IPS DF 4.7 (cell line): ENCODE results near the gene CLEC3A.
A peak's percentile ranks its signal among the peaks of the same experiment; 100 is the strongest.

ENCODE experiments used
- DNase-seq: peaks from one replicate; pipeline ENCODE4 v3.0.0-alpha.2; 2013; ENCODE audit warnings: low spot score; ENCODE audit errors: extremely low read depth

The CLEC3A gene

GRCh38 chr16:78022347-78023060 lies at the start of gene CLEC3A:
CLEC3A (plus strand) TSS chr16:78022548; CDS start chr16:78022627, 79 bp downstream.
- no peak for DNase-seq

GRCh38 chr16:77974883-77975282 lies 47.5 kb upstream of the CLEC3A start:
- DNase-seq = no peak

- no peak for DNase-seq
Observed at GRCh38 chr16:77975942-77976341, 46.4 kb upstream of the CLEC3A start.

GRCh38 chr16:77977339-77977738 lies 45.0 kb upstream of the CLEC3A start:
- DNase-seq = no peak

GRCh38 chr16:77985111-77985510 lies 37.2 kb upstream of the CLEC3A start:
- DNase-seq = no peak

- DNase-seq = no peak
Observed at GRCh38 chr16:77986011-77986740, 36.2 kb upstream of the CLEC3A start.

GRCh38 chr16:77987810-77988209 lies 34.5 kb upstream of the CLEC3A start:
- DNase-seq = no peak

- no peak for DNase-seq
Observed at GRCh38 chr16:77989846-77990245, 32.5 kb upstream of the CLEC3A start.

GRCh38 chr16:77991701-77992100 lies 30.6 kb upstream of the CLEC3A start:
- DNase-seq = no peak

GRCh38 chr16:77992381-77992780 lies 30.0 kb upstream of the CLEC3A start:
- DNase-seq = peak; percentile 71

GRCh38 chr16:77993111-77993985 lies 29.0 kb upstream of the CLEC3A start:
- DNase-seq = no peak

- no peak for DNase-seq
Observed at GRCh38 chr16:77995843-77996455, 26.4 kb upstream of the CLEC3A start.

- no peak for DNase-seq
Observed at GRCh38 chr16:77998350-77999023, 23.9 kb upstream of the CLEC3A start.

GRCh38 chr16:78001451-78002025 lies 20.8 kb upstream of the CLEC3A start:
- no peak for DNase-seq

GRCh38 chr16:78002915-78003538 lies 19.3 kb upstream of the CLEC3A start:
- peak; percentile 99 for DNase-seq

GRCh38 chr16:78004517-78004916 lies 17.8 kb upstream of the CLEC3A start:
- no peak for DNase-seq

GRCh38 chr16:78005881-78006280 lies 16.5 kb upstream of the CLEC3A start:
- no peak for DNase-seq

GRCh38 chr16:78007121-78007520 lies 15.2 kb upstream of the CLEC3A start:
- no peak for DNase-seq

GRCh38 chr16:78024159-78024558 lies 1.8 kb downstream of the CLEC3A start:
- DNase-seq = no peak

- no peak for DNase-seq
Observed at GRCh38 chr16:78025631-78026030, 3.3 kb downstream of the CLEC3A start.
